HG03469 (cell line): ENCODE data around the gene KXD1.
"Not testable (repeated sequence)": the region's sequence is repeated elsewhere in the genome, so short reads cannot be mapped to it uniquely, and the experiment has no call there.

ENCODE experiments used
- ATAC-seq: cut with Tn5 transposase; IDR thresholded peaks from one replicate; pipeline ENCODE4 v1.9.1; 2021; ENCODE audit warnings: mild to moderate bottlenecking, moderate library complexity, moderate number of reproducible peaks; ENCODE audit not compliant: unreplicated experiment

The KXD1 gene

DNA sequence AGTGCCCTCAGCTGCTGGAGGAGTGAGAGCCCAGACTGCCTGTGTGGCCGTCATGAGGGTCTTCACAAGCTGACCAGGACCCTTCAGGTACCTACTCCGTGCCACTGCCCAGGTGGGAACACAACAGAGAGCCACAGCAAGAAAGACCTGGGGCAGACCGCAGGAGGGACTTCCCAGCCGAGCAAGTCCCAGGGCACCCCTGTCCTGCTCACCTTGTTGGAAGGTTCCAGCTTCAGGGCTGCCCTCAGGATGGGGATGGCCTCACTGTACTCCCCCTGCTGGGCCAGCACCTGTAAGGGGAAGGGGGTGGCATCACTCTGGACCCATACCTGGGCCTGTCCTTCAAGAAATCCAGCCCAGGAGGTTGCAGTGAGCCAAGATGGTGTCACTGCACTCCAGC is 24.6 kb upstream of the KXD1 start:
- ATAC-seq, result no peak

DNA sequence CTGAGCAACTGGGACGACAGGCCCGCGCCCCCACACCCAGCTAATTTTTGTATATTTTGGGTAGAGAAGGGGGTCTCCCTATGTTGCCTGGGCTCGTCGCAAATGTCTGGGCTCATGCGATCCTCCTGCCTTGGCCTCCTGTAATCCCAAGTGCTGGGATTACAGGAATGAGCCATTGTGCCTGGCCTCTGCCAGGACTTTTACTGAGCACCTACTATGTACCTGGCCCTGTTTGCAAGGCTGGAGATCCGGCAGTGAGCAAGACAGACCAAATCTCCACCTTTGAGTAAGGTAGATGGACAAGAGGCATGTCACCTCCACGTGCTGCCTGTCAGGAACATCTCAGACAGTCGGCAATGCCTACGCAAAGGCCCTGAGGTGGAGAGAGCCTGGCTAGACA is 21.2 kb upstream of the KXD1 start:
- ATAC-seq, result no peak

DNA sequence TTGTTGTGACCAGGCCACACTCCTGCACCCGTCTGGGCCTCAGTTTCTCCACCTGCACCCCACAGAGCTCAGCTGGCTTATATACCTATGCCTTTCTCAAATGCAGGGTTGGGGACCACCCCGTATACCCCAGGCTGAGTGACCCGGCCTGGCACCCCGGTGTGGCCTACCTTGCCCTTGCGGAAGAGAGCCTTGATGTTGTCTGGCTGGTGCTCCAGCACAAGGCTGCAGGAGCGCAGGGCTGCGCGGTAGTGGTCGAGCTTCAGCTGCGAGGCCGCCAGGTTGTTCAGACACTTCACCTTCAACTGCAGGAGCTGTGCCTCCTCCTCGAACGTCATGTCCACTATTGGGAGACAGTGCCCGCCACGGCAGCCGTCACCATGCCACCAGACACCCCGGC is 20.2 kb upstream of the KXD1 start:
- ATAC-seq, result no peak

DNA sequence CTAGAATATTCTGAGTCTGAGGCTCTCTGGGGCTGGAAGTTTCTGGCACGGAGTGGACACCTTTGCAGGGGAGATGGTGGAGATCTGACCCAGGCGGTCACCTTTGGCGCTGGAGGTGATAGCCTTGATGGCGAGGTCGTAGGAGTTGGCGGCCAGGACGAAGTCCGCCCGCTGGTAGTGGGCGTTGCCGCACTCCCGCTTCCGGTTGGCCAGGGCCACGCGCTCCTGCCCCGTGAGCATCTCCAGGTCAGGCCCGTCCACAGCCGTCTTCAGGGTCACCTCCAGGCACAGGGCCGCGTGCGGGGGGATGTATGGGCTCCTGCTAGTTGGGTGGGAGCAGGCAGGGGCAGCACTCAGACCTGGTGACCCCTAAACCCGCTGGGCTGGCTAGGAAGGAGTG is 19.6 kb upstream of the KXD1 start:
- ATAC-seq, result no peak

DNA sequence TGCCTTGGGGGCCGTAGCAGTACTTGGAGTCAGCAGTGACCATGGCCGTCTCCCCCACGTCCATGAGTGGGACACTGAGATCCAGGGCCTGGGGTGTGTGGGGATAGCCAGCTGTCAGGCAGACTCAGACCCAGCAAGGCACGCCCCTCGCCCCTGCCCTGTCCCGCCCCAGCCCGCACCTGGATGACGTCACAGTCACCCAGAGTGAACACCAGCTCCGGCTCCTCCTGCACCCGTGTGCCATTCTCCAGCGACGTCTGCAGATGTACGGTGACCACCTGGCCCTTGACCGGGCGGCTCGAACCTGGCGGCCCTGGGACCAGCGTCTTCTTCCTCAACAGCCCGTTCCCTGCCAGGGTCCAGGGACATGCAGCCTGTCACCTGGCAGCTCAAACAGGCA is 18.3 kb upstream of the KXD1 start:
- ATAC-seq, result no peak

DNA sequence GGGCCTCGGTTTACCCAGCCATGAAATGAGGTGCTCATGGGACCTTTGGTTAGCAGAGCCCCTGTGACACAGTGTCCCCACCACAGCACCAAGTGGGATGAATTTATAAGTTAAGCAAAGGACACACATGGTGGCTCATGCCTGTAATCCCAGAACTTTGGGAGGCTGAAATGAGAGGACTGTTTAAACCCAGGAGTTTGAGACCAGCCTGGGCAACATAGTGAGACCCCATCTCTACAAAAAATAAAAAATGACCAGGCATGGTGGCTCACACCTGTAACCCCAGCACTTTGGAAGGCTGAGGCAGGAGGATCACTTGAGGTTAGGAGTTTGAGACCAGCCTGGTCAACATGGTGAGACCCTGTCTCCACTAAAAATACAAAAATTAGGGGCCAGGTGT is 17.5 kb upstream of the KXD1 start:
- ATAC-seq, result not testable (repeated sequence)

DNA sequence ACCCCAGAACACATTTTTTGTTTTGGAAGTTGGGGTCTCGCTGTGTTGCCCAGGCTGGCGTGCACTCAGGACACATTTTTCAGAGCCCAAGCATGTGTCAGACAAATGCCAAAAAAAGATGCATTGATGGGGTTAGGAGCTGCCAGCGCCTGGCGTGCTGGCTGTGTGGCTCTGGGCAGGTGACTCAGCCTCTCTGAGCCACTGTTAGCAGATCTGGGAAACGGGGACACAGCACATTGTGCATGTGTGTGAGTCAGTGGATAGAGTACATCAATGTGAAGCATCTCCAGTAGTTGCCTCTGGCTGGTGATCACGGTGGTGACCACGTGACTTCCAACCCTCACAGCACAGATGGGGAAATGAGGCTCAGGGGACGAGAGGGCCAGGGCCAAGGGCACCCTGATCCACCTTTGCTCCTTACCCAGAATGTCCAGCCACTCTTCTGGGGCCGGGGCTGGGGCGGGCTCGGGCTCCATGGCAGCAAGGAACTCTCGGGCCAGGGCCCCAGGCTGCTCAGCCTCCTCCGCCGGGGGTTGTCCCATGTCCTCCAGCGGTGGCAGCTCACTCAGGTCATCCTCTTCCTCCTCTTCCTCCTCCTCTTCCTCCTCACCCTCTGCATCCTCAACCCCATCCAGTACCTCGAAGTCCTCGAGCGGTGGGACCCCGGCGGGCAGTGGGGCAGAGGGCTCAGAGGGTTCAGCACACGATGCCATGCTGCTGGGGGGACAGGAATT is 16.2 kb upstream of the KXD1 start:
- ATAC-seq, result no peak

DNA sequence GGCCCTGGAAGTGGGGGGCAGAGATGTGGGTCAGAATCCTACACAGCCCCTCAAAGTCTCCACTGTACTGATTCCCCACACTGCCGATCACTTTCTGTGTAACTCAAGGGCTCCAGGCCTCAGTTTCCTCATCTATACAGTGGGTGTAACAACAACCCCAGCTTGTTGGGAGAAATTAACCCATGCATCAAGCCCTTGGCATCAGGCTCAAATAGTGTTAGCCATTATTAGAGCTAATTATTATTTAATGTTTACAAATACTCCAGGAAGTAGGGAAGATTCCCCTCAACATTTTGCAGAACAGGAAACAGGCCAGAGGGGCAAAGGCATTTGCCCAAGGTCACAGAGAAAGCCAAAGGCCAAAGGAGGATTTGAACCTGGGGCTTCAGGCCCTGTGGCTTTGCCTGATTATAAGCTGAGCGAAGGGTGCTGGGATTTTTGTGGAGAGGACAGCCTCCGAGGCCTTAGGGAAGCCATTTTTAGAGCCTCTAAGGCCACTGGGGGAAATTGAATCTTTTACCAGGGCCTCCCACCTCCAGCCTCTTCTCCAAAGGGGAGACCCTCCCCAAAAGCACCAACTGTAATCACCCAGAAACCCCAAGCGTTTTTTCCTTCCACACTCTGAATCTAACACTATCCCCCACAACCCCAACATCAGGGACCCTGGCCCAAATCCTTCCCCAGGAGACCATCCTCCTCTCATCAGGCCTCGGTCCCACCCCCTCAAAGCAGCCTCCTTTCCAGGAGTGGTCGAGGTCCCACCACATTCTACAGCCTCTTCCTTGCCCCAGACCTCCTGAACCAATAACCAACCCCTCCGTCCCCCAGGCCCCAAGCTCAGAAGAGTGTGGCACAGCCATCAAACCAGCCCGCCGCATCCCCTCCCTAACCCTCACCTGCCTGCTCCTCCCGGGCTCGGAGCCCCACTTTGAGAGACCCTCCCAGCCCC is 15.4 kb upstream of the KXD1 start:
- ATAC-seq, result no peak

DNA sequence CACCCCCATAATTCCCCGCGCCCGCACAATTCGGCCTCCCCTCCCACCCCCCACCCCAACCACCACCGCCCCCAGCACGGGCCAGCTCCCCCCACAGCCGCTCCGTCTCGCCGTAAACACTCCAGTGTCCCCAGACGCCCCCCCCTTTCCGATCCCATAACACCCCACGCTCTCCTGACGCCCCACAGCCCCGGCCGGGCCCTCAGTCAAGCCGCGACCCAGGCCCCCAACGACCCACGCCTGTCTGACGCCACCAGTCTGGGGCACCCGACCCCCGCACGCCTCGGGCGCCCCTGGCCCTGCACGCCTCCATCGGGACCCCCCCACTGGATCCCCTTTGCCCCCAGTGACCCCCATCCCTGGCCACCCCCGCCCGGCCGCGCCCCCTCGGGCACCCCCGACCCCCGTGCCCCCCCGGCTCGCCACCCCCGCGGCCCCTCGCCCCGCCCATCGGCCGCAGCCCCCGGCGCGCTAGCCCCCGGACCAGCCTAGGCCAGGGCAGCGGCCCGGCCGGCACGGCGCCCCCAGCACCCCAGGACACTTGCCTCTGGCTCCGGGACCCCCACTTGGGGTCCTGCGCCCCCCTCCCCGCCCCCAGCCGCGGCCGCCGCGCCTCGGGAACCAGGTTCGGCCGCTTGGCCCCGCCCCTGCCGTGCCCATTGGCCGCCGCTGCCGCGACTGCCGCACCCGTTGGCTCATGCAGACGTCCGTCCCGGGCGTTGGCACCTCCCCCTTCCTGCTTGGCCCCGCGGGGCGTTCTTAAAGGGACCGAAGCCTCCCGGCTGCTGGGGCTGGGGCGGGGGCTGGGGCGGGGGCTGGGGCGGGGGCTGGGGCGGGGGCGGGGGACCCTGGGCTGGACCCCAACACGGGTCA is 14.5 kb upstream of the KXD1 start, which contains the start of gene FKBP8:
Gene FKBP8 (minus strand): TSS at position 633 of the 873 bp plus-strand sequence. CDS start 1,603 bp downstream, outside the sequence.
- peak; percentile 83 for ATAC-seq

DNA sequence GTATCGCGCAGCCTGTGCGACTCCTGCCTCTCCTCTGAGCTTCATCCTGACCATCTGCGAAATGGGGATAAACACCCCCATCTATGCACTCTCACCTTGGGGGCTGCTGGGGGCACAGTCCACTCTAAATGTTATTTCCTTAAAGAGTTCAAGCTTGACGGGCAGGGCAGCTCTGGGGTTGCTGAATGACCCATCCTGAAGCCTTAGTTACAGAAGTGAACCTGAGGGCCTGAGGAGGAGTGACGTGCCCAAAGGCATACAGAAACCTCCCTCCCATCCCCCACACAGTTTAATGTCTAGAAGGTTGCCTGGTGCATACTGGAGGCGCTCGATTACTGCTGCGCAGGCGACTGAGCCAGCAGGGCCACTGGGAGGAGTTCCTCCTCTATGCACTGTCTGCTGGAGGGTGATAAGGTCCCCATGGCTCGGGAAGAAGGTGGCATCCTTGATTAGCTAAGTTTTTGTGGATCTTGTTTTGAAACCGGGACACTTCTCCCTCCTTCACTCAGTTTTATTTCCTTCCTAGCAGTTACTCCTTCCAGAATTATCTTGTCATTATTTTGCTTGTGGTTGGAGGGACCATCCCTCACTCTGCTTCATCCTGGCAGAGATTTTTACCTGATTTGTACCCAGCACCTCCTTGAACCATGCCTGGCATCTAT is 13.7 kb upstream of the KXD1 start:
- ATAC-seq, result peak; percentile 69

DNA sequence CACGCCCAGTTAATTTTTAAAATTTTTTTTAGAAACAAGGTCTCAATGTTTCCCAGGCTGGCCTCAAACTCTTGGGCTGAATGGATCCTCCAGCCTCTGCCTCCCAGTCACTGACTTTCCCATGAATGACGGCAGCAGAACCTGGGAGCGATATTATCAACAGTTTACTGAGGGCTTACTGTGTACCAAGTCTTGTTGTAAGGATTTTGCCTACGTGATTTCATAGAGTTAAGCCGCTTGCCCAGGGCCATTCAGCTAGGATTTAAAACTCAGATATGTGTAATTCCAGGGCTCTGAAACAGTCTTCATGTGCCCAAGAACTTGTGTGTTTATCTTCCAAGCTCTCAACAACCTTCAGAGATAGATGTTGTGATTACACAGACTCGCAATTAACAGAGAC is 6.0 kb upstream of the KXD1 start:
- no peak for ATAC-seq

DNA sequence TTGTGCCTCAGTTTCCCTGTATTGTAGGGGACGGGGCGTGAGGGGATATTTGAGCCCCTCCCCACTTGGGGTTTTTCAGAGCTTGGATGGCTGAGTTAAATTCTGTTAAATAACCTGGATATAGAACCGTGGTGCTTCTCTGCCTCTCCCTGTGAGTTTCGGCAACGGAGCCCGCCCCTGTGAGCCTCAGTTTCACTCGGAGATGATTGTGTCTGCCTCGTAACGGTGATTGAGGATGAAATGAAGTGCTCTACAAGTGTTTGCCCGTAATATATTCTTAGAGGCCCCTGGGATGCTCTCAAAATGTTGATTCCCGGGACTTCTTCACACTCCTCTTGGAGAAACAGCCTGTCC is 509 bp downstream of the KXD1 start:
- ATAC-seq, result peak; percentile 8

DNA sequence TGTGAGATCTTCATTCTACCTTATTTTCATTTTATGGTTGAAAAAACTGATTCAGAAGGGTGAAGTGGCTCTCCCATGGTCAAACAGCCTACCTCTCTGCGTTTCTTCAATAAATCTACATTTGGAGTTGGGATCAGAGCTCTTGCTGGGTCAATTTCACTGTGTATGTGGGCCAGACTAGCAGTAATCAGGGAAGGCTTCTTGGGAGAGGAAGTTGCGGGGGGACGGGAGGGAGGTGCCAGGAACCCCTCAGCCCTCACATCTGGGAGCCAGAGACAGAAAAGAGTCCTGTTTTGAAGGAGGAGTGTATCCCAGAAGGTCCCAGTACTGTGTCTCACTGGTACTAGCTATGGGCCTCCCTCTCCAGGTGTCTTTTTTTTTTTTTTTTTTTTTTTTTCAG is 934 bp downstream of the KXD1 start:
- no peak for ATAC-seq

DNA sequence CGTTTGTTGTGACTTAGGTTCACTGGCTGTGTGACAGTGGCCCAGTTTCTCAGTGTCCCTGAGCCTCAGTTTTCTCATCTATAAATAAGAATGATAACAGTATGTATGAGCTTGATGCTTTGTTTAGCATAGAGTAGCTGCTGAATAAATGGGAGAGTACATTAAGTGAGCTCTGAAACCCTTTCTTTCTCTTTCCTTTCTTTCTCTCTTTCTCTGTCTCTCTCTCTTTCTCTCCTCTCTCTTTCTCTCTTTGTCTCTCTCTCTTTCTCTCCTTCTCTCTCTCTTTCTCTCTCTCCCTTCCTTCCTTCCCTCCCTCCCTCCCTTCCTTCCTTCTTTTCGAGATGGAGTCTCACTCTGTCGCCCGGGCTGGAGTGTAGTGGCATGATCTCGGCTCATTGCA is 2.0 kb downstream of the KXD1 start:
- no peak for ATAC-seq

DNA sequence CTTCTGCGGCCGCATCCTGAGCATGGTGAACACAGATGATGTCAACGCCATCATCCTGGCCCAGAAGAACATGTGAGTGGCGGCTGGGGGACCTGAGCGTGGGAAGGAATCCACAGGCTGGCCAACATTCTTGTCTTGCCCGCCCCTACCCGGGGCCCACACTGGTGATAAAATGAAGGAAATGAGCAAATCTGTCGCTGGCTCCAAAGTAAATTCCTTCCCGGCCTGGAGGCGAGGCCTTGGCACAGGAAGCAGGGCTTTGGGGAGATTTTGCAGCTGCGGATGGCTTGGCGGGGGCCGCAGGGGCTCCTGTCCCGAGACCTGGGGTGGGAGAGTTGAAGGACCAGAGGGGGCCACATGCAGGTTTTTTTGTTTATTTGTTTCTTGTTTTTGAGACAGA is 4.4 kb downstream of the KXD1 start:
- ATAC-seq, result no peak

DNA sequence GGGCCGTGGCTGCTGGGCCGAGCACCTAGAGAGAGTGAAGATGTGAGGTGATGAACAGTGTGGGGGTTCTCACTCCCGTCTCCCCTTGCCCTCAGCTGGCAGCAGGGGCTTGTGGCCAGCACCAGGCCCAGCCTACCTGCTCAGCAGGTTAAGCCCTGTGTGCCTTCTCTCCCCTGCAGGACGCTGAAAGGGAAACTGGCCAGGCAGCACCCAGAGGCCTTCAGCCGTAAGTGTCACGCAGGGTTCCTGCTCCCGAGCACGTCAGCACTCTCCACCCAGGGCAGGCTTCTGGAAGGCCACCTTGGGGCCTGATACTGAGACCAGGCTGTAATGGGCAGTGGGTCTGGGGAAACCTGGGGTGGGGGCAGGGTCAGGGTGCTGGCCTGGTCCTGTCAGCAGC is 9.3 kb downstream of the KXD1 start:
- no peak for ATAC-seq

DNA sequence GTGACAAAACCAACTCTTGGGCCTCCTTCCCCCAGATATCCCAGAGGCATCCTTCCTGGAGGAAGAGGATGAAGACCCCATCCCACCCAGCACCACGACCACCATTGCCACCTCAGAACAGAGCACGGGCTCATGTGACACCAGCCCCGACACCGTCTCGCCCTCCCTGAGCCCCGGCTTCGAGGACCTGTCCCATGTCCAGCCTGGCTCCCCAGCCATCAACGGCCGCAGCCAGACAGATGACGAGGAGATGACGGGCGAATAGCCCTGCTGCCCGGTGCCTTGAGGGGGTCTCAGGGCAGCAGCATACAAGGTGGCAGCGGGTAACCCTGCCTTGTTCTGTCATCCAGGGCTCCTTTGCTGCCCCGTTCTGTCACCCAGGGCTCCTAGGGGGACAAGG is 10.7 kb downstream of the KXD1 start:
- ATAC-seq, result no peak

DNA sequence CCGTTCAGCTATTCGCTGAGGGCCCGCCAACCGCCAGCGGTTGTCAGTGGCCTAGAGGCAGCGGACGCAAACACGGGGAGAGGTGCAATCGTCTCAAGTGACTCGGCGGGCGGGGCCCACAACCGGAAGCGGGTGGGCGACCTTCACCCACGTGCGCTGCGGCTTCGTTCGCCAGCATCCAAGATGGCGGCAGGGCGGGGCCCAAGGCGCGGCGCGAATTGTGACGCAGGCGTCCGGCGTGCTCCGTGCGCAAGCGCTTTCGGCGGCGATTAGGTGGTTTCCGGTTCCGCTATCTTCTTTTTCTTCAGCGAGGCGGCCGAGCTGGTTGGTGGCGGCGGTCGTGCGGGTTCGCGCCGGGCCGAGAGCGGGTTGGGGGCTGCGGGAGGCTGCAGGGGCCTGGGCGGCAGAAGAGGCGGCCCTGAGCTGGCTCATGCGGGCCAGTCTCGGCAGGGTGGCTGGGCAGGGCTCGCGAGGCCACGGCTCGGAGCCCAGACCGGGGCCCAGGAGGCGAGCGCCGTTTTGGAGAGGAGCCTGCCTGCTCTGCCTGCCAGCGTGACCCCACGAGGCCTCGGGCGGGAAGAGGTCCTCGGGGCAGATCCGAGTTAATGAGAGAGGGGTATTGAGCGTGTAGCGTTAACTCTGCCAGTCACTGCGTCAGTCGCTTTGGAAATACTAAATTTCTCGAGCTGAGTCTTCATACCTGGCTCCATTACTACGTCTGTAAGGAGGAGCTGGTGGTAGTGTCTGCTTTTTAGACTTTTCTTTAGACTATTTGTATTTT is 14.1 kb downstream of the KXD1 start, which contains the start of gene UBA52:
Gene UBA52 (plus strand): TSS at position 294 of the 781 bp plus-strand sequence. CDS start 1,444 bp downstream, outside the sequence.
- ATAC-seq, result peak; percentile 85

DNA sequence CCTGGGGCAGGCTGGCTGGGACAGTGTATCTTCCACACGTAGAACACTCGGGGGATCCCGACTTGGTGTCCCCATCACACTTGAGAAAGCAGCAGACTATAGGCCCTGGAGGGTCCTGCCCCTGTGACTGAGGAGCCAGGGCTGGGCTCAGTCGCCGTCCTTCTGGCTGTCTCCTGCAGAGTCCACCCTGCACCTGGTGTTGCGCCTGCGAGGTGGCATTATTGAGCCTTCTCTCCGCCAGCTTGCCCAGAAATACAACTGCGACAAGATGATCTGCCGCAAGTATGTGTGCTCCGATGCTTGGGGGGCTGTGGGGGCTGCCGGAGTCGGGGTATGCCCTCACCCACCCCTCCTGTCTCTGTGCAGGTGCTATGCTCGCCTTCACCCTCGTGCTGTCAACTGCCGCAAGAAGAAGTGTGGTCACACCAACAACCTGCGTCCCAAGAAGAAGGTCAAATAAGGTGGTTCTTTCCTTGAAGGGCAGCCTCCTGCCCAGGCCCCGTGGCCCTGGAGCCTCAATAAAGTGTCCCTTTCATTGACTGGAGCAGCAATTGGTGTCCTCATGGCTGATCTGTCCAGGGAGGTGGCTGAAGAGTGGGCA is 17.1 kb downstream of the KXD1 start:
- ATAC-seq, result no peak
